Germinal center (tissue), 1 donor: ENCODE results near the gene JAM2.
"Not testable (repeated sequence)": the region's sequence is repeated elsewhere in the genome, so short reads cannot be mapped to it uniquely, and the experiment has no call there.

Experiments
- DNase-seq: peaks from one replicate; pipeline ENCODE4 v3.0.0; 2012; ENCODE audit warnings: mixed read lengths, low spot score

JAM2 gene

GRCh38 chr21:25646474-25646873 lies 7.4 kb downstream of the JAM2 start:
- DNase-seq: no peak

DNA sequence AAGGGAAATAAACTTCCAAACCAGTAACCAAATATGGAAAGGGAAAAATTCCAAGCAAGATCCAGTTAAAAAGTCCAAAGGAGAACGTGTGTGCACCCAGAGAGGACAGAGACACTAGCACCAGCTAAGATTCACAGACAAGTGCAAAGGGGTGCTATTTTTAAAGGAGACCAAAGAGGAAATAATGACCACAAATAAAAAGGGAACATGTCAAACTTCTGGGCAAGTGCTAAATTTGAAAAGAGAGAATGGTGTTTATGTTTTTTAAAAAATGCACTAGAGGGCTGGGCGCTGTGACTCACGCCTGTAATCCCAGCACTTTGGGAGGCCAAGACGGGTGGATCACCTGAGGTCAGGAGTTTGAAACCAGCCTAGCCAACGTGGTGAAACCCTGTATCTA lies 8.6 kb downstream of the JAM2 start:
- DNase-seq: no peak

GRCh38 chr21:25649146-25649545 lies 10.1 kb downstream of the JAM2 start:
- no peak for DNase-seq

DNA sequence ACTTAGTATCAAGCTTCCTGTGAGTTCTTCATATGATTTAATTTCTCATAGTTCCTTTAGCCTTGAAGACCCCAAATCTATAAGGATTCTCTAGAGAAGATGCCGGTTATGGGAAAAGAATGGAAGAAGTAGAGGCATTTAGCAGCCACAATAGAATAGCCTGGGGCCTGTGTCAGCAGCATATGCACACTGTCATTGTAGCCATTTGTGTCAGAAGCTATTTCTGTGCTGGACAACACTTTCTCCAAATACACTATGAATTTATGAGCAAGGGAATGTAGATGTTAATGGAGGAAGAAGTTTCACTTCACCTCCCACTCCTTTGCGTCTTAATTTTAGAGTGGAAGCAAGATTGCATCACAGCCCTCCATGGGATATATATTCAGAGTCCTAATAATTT lies 17.4 kb downstream of the JAM2 start:
- no peak for DNase-seq

GRCh38 chr21:25657140-25657539 lies 18.1 kb downstream of the JAM2 start:
- no peak for DNase-seq

DNA sequence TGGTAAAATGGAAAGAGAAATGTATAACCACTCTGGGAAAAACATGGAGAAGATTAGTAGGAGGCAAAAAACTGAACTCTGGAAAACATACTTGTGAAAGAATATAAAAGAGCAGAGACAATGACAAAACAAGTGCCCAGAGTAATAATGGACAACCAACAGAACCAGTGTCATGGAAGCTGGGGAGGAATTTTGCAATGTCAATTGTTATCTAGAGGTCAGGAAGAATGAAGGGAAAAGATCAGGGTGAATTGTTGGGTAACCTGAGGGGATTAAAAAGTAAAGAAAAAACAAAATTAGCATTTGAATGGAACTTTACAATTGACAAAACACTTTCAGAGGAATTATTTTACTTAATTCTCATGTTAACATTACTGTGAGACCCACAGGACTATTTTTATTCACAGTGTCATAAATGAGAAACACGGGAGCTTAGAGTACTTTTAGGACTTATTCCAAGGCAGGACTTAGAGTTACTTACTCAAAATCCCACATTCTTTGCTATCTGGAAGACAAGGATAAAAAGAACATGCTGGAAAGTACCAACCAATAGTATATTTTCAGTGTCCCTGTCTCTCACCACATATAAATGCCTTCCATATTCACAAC lies 19.5 kb downstream of the JAM2 start:
- no peak for DNase-seq

DNA sequence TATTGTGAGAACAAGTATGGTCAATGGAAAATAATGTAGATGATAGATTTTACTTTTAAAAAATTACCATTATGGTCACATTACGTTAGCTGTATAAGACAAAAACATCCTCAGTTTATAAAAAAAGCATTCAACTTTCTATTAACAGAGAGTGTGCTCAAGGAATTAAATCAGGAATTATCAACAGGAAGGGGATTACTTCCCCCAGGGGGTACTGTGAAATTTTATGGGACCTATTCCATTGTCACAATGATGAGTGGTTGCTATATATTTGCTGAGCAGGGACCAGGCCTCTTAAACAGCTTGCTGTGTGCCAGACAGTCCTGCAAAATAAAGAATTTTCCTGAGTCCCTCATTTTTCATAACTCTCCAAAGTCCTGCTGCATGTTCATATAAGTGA lies 21.2 kb downstream of the JAM2 start:
- no peak for DNase-seq

- DNase-seq: no peak
These were observed 25.5 kb downstream of the JAM2 start for GRCh38 chr21:25664491-25664931.

DNA sequence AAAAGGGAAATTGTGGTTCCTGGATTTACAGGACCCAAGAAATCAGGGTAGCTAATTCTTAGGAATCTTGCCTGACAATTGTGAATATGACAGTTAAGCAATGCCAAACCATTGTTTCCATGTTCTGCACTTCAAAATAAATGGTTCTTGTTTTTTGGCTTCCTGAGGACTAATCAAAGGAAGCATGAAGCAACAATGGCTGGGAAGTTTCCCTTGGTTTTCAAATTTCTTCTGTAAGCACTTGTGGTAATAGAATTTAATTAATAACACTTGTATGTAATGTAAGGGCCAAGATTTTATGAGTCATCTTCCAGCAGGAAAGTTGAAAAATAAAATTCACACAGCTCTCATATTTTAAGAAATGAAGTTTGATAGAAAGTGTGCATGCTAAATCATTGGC lies 31.7 kb downstream of the JAM2 start:
- no peak for DNase-seq

DNA sequence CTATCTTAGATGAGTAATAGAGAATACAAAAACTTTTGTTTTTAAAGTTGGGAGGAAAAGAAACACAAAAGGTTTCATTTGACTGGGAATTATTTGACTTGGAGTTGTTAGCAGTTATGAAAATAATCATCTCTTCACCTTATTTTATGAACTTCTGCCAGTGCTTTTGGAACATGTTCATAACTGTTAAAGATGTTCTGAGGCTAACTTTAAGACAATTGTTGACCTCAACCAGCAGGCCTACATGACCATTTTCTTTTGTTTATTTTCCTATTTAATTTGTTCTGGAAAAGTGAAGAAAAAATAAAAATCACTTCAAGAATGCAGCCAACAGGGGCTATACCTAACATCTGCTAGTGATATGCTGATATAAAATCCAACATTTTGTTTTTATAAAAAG lies 37.4 kb downstream of the JAM2 start:
- DNase-seq: no peak

DNA sequence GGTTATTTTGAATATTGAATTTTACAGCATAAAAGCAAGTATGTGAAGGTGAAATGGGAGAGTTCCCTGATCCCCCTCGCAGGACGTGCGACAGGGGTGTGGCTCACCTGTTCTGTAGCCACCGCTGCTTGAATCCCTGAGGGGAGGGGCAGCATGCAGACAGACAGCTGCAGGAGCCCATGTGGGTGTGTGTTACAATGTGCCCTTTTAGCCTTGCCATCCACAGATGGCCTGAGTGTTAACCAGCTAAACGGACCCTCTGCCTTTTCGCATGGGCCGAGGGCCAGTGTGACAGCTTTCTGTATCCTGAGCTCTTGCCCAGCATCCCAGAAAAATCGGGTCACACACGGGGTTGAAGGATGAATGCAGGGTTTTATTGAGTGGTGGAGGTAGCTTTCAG lies 43.3 kb downstream of the JAM2 start:
- DNase-seq: no peak

DNA sequence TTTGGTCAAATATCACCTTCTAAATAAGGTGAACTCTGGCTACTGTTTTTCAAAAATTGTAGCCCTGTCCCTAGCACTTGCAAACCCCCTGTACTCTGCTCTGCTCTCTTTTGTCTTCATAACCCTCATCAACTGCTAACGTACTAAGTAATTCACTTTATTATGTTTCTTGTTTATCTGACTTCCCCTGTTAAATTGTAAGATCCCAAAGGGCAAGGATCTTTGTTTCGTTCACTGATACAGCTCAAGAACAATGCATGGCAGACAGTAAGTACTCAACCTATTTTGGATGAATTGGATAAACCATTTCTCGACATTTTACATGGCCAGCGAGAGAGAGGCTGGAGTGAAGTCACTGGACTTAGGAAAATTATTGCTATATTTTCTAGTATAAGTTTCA lies 48.7 kb downstream of the JAM2 start:
- DNase-seq: no peak

DNA sequence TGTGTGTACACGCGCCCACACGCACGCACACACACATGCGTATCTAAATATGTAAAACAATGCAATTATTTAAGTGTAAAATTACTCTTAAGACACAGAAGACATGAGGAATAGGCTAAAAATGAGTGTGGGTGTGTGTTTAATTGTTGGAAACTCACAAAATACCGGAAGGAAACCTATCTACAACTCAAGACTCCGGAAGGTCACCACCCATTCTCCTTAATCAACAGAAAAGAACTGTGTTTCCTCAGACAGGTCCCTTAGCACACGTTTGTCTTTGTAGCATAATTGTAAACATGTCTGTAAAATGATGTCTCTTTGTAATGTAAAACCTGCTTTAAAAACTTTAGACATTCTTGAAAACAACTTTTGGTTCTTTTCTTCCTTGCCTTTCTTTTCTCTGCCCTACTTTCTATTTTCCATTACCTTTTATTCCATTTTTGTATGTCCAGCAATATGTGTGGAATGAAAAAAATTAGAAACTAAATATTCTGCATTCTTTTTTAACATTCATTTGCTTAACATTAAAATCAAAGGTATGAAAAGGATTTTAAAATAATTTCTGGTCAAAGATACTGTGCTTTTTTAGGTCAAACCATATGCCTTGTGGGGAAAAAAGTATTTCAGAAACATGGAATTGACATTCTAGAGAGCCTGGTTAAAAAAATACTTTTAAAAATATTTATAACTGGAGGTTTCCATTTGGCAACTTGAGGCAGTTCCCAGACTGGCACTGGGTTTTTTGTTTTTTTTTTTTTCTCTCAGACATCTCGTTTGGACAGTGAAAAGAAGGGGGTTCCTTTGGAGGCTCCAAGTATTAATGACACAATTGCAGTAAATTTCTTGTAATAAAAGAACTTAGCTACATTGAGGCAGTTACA lies 49.5 kb downstream of the JAM2 start:
- no peak for DNase-seq

GRCh38 chr21:25689226-25689625 lies 50.2 kb downstream of the JAM2 start:
- DNase-seq: no peak

DNA sequence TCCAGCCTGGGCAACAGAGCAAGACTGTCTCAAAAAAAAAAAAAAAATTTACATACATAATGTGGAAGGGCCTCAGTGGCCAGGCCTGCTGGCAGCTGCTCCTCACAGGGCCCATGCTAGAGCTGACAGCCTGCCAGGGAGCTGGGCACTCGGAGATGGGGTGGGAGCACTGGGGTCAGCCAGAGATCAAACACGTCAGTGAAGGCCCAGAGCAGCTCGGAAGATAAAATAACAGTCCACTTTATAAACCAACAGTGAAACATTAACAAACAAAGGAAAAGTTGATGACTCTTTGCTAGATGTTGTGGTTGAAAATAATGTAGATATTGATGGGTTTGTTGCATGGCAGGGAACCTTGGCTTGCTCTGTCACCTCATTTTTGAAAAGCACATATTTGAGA lies 52.9 kb downstream of the JAM2 start:
- no peak for DNase-seq

DNA sequence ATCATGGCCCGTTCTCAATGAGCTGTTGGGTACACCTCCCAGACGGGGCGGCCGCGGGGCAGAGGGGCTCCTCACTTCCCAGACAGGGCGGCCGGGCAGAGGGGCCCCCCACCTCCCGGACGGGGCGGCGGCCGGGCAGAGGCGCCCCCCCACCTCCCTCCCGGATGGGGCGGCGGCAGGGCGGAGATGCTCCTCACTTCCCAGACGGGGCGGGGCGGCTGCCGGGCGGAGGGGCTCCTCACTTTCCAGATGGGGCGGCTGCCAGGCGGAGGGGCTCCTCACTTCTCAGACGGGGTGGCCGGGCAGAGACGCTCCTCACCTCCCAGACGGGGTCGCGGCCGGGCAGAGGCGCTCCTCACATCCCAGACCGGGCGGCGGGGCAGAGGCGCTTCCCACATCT lies 56.4 kb downstream of the JAM2 start:
- not testable (repeated sequence) for DNase-seq

DNA sequence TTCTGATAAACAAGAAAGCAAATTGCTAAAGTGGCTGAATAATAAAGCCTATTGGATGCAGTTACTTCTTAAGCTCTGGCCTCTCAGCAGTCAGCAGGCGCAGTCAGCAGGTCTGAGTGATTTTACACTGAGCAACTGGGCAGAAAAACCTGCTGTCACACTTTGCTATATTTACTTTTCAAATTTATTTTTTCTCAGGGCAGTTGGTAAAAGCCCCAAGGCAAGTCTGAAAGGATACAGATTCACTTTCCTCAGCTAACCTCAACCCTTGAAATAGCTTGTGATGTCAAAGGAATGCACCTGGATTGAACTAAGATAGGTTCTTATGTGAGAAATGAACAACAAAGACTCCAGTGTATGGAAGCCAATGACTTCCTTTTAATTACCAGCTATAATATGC lies 61.7 kb downstream of the JAM2 start:
- DNase-seq: no peak

- DNase-seq: no peak
These were observed 62.5 kb downstream of the JAM2 start for GRCh38 chr21:25701529-25701928.

- DNase-seq: peak; percentile 54
These were observed 69.5 kb downstream of the JAM2 start for GRCh38 chr21:25708467-25709065.

- no peak for DNase-seq
These were observed 70.7 kb downstream of the JAM2 start for GRCh38 chr21:25709684-25710265.

DNA sequence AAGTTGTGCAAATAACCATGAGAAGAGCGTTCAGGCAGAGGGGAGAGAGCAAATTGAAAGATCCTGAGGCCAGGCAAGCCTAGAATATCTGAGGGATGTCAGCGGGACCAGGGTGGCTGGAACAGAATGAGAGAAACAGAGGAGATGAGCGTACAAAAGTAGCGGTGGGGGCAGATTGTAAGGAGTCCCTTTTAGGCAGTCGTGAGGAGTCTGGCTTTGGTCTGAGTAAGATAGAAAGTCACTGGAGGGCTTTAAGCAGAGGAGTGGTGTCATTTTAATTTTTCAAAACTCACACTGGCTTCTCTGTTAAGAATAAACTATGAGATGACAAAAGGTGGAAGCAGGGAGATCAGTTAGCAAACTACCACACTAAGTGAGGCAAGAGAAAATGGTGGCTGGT lies 71.5 kb downstream of the JAM2 start:
- no peak for DNase-seq

- not testable (repeated sequence) for DNase-seq
These were observed 75.0 kb downstream of the JAM2 start for GRCh38 chr21:25714066-25714465.
